T-cell (primary cell): ENCODE results near the gene DNASE2B. TPM values are rescaled to one million over a fixed set of nuclear protein-coding genes. Genes with fewer than 3 reads are reported as not detected.

Source experiments
- ATAC-seq, 4 experiments: fragments of 200-7000 bp in 3 of 4; fragments of 150-1000 bp in 1 of 4; cut with Tn5 transposase; replicated peaks in 1 of 4; 1 replicate in 3 of 4; 2 replicates in 1 of 4; pipeline ENCODE4 v1.10.0; 2021; ENCODE audit warnings: moderate library complexity in 3 of 4, mild to moderate bottlenecking in 2 of 4, moderate number of reproducible peaks in 1 of 4
- CTCF ChIA-PET, 2 donors: fragments of 300-600 bp; sonication (Branson Sonifier 250); formaldehyde crosslinking; loops; one replicate each; lab custom pipeline; 2022; ENCODE audit warnings: antibody characterized with exemption in 2 of 2; lab: Charles Lee
- POLR2A ChIA-PET, 2 donors: fragments of 300-600 bp; sonication (Branson Sonifier 250); formaldehyde crosslinking; loops; one replicate each; lab custom pipeline; 2022; ENCODE audit warnings: antibody characterized with exemption in 2 of 2; lab: Charles Lee
- DNase-seq, 35 experiments: peaks; one replicate each; pipeline versions ENCODE4 v3.0.0 to v3.0.0-alpha.2; 2013 to 2023
- H3K27ac ChIP-seq: one replicate; pipeline ENCODE4 v1.5.1; 2013; ENCODE audit warnings: low read length
- H3K27me3 ChIP-seq, 2 experiments: replicated peaks in 1 of 2; 1 replicate in 1 of 2; 2 replicates in 1 of 2; pipeline versions ENCODE4 v1.6.1 to v1.7.0; 2013; ENCODE audit warnings: low read length in 1 of 2, mixed read lengths in 1 of 2; ENCODE audit not compliant: control insufficient read depth in 2 of 2, insufficient read depth in 2 of 2; ENCODE audit errors: extremely low read depth in 1 of 2
- H3K36me3 ChIP-seq, 2 donors: 1 replicate in 1 of 2; 2 replicates in 1 of 2; pipeline versions ENCODE4 v1.6.1 to v1.7.0; 2013; ENCODE audit warnings: low read length in 1 of 2; ENCODE audit not compliant: control insufficient read depth in 2 of 2, insufficient read depth in 1 of 2; ENCODE audit errors: extremely low read depth in 1 of 2
- H3K4me1 ChIP-seq, 2 experiments: 1 replicate in 1 of 2; 2 replicates in 1 of 2; pipeline versions ENCODE4 v1.6.1 to v1.7.0; 2013; ENCODE audit warnings: low read length in 2 of 2, mixed read lengths in 1 of 2; ENCODE audit not compliant: insufficient read depth in 2 of 2, control insufficient read depth in 1 of 2; ENCODE audit errors: extremely low read depth in 1 of 2
- H3K4me3 ChIP-seq, 2 donors: 1 replicate in 1 of 2; 2 replicates in 1 of 2; pipeline versions ENCODE4 v1.5.1 to v1.7.0; 2013; ENCODE audit warnings: mild to moderate bottlenecking in 2 of 2, low read length in 1 of 2, moderate library complexity in 1 of 2; ENCODE audit not compliant: control insufficient read depth in 1 of 2; ENCODE audit errors: extremely low read depth in 1 of 2
- H3K9me3 ChIP-seq: 2 replicates; pipeline ENCODE4 v1.7.0; 2013
- H3K27ac Mint-ChIP-seq, 2 donors: one replicate each; pipeline ENCODE4 v1.8.0; 2020 to 2021; ENCODE audit warnings: mild to moderate bottlenecking in 2 of 2, mixed read lengths in 2 of 2
- H3K27me3 Mint-ChIP-seq, 2 donors: one replicate each; pipeline ENCODE4 v1.8.0; 2021 to 2022; ENCODE audit warnings: mixed read lengths in 2 of 2
- H3K36me3 Mint-ChIP-seq: one replicate; pipeline ENCODE4 v1.8.0; 2021; ENCODE audit warnings: mixed read lengths
- H3K4me1 Mint-ChIP-seq, 3 donors: one replicate each; pipeline ENCODE4 v1.8.0; 2020 to 2022; ENCODE audit warnings: mixed read lengths in 3 of 3, mild to moderate bottlenecking in 1 of 3
- H3K4me3 Mint-ChIP-seq, 3 donors: one replicate each; pipeline ENCODE4 v1.8.0; 2020 to 2022; ENCODE audit warnings: mild to moderate bottlenecking in 3 of 3, mixed read lengths in 3 of 3, moderate library complexity in 3 of 3
- H3K9me3 Mint-ChIP-seq, 3 donors: one replicate each; pipeline ENCODE4 v1.8.0; 2020 to 2022; ENCODE audit warnings: mixed read lengths in 3 of 3
- WGBS: methylation state at CpG from one replicate; pipeline ENCODE4 v1.1.5; 2013; ENCODE audit warnings: missing lambda C conversion rate; ENCODE audit not compliant: insufficient coverage; 5-methylcytosine and 5-hydroxymethylcytosine counted together
- total RNA-seq, 35 experiments: library from RNA in 6 of 35; stranded (reverse) in 6 of 35; fragments of 120-200 nt in 1 of 35; gene quantifications; one replicate each; pipeline versions ENCODE4 v1.2.1 to v1.2.4 and lab custom pipeline; 2013 to 2026

Gene DNASE2B
- total RNA-seq, 5 donors from 2014 or later (not counting 1 experiment from before 2014, with no cell fraction given) = not detected

GRCh38 chr1:84428235-84428634 lies 30.0 kb downstream of the DNASE2B start:
- peaks cover 1 to 2% (median 2%) of the 10 kb centered on the region in 3 donors for H3K4me1 Mint-ChIP-seq
- H3K4me3 Mint-ChIP-seq = no peak overlapping the region
- ATAC-seq (no peak), DNase-seq (no peak)
- ChIA-PET POLR2A (interaction anchor here in 1 of 2 donors (0.6 kb wide), 1 partner anchor 102 kb away, joined by 3 read pairs; no protein-coding TSS in a partner anchor), CTCF (no interaction called here)
- H3K36me3 Mint-ChIP-seq = no peaks in the 10 kb centered on the region
- H3K9me3 Mint-ChIP-seq = peaks cover 6% of the 10 kb centered on the region in 3 donors
- no peaks in the 10 kb centered on the region for H3K27me3 ChIP-seq
- H3K36me3 ChIP-seq = no peaks in the 10 kb centered on the region
- H3K27ac ChIP-seq = no peak overlapping the region
- no peak overlapping the region for H3K4me3 ChIP-seq
- WGBS = 100% methylated on average over 1 of the region's 5 CpGs
- peaks cover 0 to 3% of the 10 kb centered on the region in 2 donors for H3K27me3 Mint-ChIP-seq
- H3K9me3 ChIP-seq = no peaks in the 10 kb centered on the region
- peaks cover 1% of the 10 kb centered on the region in 2 experiments for H3K4me1 ChIP-seq
- H3K27ac Mint-ChIP-seq = no peak overlapping the region

DNA sequence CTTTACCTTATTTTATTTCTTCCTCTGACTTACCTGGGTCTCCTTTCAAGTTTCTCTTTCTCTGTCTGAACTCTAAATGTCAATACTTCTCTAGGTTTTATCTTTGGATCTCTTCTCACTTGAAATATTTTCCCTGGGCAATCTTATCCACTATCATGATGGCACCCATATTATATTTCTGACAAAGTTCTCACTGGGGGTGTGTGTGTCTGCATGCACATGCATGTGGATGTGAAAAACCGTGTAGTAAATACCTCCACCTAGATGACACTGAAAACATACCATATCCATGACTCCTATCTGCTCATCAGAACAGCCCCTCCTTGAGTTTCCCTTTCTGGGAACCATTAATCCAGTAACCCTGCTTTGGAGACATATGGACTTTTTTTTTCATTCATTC lies 30.9 kb downstream of the DNASE2B start:
- CTCF ChIA-PET = interaction anchor here (0.5 to 1.5 kb wide), 3 partner anchors 12 to 13 kb away, joined by 4 to 5 read pairs (median 4); no protein-coding TSS in a partner anchor
- peaks cover 6% of the 10 kb centered on the region in 3 donors for H3K9me3 Mint-ChIP-seq

GRCh38 chr1:84430546-84430945 lies 32.3 kb downstream of the DNASE2B start:
- Histone ChIP-seq H3K4me3 (no peak overlapping the region), H3K27me3 (no peaks in the 10 kb centered on the region), H3K36me3 (no peaks in the 10 kb centered on the region), H3K27ac (no peak overlapping the region), H3K9me3 (no peaks in the 10 kb centered on the region), H3K4me1 (peaks cover 12 to 16% of the 10 kb centered on the region in 2 experiments)
- Mint-ChIP-seq H3K9me3 (peaks cover 6% of the 10 kb centered on the region in 3 donors), H3K36me3 (no peaks in the 10 kb centered on the region), H3K4me3 (no peak overlapping the region), H3K27me3 (no peaks in the 10 kb centered on the region), H3K27ac (no peak overlapping the region), H3K4me1 (peaks cover 5 to 11% (median 11%) of the 10 kb centered on the region in 3 donors)
- 81% methylated on average over 2 of the region's 2 CpGs for WGBS
- CTCF ChIA-PET = interaction anchor here in 1 of 2 donors (1.0 to 1.5 kb wide), 3 partner anchors 12 to 291 kb away, joined by 4 to 6 read pairs (median 5); partner anchors contain the start of gene PRKACB
- ATAC-seq (no peak), DNase-seq (no peak)
- POLR2A ChIA-PET = interaction anchor here in 1 of 2 donors (0.7 kb wide), 2 partner anchors 12 to 297 kb away, joined by 4 to 5 read pairs; no protein-coding TSS in a partner anchor

More for the DNA sequence above, 30.9 kb downstream of the DNASE2B start:
- DNase-seq (no peak), ATAC-seq (no peak)
- peaks cover 5 to 6% of the 10 kb centered on the region in 2 experiments for H3K4me1 ChIP-seq
- no peaks in the 10 kb centered on the region for H3K9me3 ChIP-seq
- POLR2A ChIA-PET = interaction anchor here in 1 of 2 donors (0.6 kb wide), 1 partner anchor 285 kb away, joined by 3 read pairs; no protein-coding TSS in a partner anchor
- Mint-ChIP-seq H3K27ac (no peak overlapping the region), H3K4me3 (no peak overlapping the region), H3K27me3 (no peaks in the 10 kb centered on the region), H3K4me1 (peaks cover 5 to 11% (median 11%) of the 10 kb centered on the region in 3 donors), H3K36me3 (no peaks in the 10 kb centered on the region)
- no peak overlapping the region for H3K27ac ChIP-seq
- no peaks in the 10 kb centered on the region for H3K36me3 ChIP-seq
- no peak overlapping the region for H3K4me3 ChIP-seq
- H3K27me3 ChIP-seq = no peaks in the 10 kb centered on the region
- WGBS = no CpG with 5 or more reads among the region's 1 CpG

DNA sequence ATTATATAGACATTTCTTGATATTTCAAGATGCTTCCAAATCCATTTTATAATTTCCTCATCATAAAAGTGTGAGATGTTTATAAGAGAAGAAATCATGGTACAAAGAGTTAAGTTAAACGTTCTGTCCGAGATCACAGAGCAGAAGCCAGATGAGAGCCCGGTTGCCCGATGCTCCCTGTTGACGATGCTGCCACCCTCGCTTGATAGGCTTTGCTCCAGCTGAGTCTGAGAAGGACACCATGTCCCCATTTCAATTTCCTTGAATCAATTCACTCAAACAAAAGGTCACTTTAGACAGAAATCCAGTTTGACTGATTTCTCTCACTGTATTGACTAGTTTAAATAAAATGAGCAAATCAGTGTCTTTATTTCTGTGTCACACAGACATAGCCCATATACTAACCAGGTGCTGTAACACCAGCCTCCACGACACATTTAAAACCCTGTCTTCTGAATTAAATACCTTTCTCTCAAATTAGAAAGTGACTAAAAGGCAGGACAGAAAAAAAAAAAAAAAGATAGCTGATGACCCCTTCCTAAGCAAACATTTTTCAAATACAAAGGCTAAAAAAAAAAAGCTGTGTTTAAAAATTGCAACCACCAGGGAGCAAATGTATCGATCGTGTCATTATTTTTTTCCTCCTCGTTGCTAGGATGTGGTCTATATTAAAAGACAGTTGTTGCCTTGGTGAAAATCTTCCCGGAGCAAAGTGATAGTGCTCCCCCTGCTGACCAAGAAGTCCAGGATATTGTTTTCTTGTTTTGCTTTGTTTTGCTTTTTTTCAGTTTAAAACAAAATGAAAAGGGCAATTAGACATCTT lies 35.2 kb downstream of the DNASE2B start:
- 88% methylated on average over 3 of the region's 11 CpGs for WGBS
- H3K36me3 Mint-ChIP-seq = no peaks in the 10 kb centered on the region
- no peaks in the 10 kb centered on the region for H3K36me3 ChIP-seq
- H3K4me3 ChIP-seq = peak overlapping the region in 1 of 2 donors; percentile 29
- no peaks in the 10 kb centered on the region for H3K9me3 ChIP-seq
- peaks cover 24 to 40% of the 10 kb centered on the region in 2 experiments for H3K4me1 ChIP-seq
- ChIA-PET CTCF (interaction anchor here (0.5 to 7.3 kb wide), 39 partner anchors 8 to 907 kb away, joined by 3 to 151 read pairs (median 4); partner anchors contain the start of genes PRKACB (in 2 of the 2) and C1orf52 (in 1 of the 2)), POLR2A (interaction anchor here (0.5 to 1.1 kb wide), 20 partner anchors 17 to 537 kb away, joined by 3 to 12 read pairs (median 4); partner anchors contain the start of gene PRKACB (in 2 of the 2))
- H3K27me3 ChIP-seq = no peaks in the 10 kb centered on the region
- H3K27me3 Mint-ChIP-seq = no peaks in the 10 kb centered on the region
- peak overlapping the region in 2 of 3 donors; percentile 62 to 72 for H3K4me3 Mint-ChIP-seq
- ATAC-seq (peak; percentile 61 to 88 (median 72)), DNase-seq (peak in 34 of 35 experiments; percentile 17 to 90 (median 47))
- peaks cover 6% of the 10 kb centered on the region in 3 donors for H3K9me3 Mint-ChIP-seq
- H3K27ac Mint-ChIP-seq = no peak overlapping the region
- H3K27ac ChIP-seq = peak overlapping the region; percentile 61
- H3K4me1 Mint-ChIP-seq = peaks cover 5 to 11% (median 11%) of the 10 kb centered on the region in 3 donors

- H3K27me3 ChIP-seq = no peaks in the 10 kb centered on the region
- H3K4me3 ChIP-seq = no peak overlapping the region
- ATAC-seq = peak in 3 of 4 experiments; percentile 5 to 25 (median 7)
- no CpG with 5 or more reads among the region's 6 CpGs for WGBS
- Mint-ChIP-seq H3K9me3 (peaks cover 6% of the 10 kb centered on the region in 3 donors), H3K27ac (no peak overlapping the region), H3K27me3 (no peaks in the 10 kb centered on the region), H3K36me3 (no peaks in the 10 kb centered on the region), H3K4me3 (peak overlapping the region in 2 of 3 donors; percentile 62 to 72), H3K4me1 (peaks cover 5 to 11% (median 11%) of the 10 kb centered on the region in 3 donors)
- no peak for DNase-seq
- CTCF ChIA-PET = interaction anchor here (0.5 to 7.3 kb wide), 39 partner anchors 8 to 906 kb away, joined by 3 to 151 read pairs (median 4); partner anchors contain the start of genes PRKACB (in 2 of the 2) and SAMD13 (in 1 of the 2)
- H3K27ac ChIP-seq = peak overlapping the region; percentile 72
- POLR2A ChIA-PET = interaction anchor here (0.5 to 1.3 kb wide), 16 partner anchors 16 to 537 kb away, joined by 3 to 12 read pairs (median 4); partner anchors contain the start of gene PRKACB (in 1 of the 2)
- no peaks in the 10 kb centered on the region for H3K9me3 ChIP-seq
- peaks cover 24 to 40% of the 10 kb centered on the region in 2 experiments for H3K4me1 ChIP-seq
- H3K36me3 ChIP-seq = no peaks in the 10 kb centered on the region
These were observed 35.9 kb downstream of the DNASE2B start for GRCh38 chr1:84434081-84434769.
